Mucosa of stomach (tissue), 1 donor: ENCODE results near the gene USP40.

Experiments
- H3K27me3 ChIP-seq: one replicate; pipeline ENCODE4 v1.7.0; 2013; ENCODE audit warnings: mild to moderate bottlenecking, low read length; ENCODE audit not compliant: control insufficient read depth, insufficient read depth
- H3K36me3 ChIP-seq: one replicate; pipeline ENCODE4 v1.7.0; 2013; ENCODE audit warnings: low read length; ENCODE audit not compliant: control insufficient read depth, insufficient read depth
- H3K4me1 ChIP-seq: one replicate; pipeline ENCODE4 v1.7.0; 2013; ENCODE audit warnings: mild to moderate bottlenecking, low read length; ENCODE audit not compliant: control insufficient read depth, insufficient read depth
- H3K4me3 ChIP-seq: one replicate; pipeline ENCODE4 v1.7.0; 2013; ENCODE audit warnings: low read length
- H3K9ac ChIP-seq: one replicate; pipeline ENCODE4 v1.7.0; 2013; ENCODE audit warnings: mild to moderate bottlenecking, low read length, moderate library complexity
- H3K9me3 ChIP-seq: one replicate; pipeline ENCODE4 v1.7.0; 2013; ENCODE audit warnings: mild to moderate bottlenecking, low read length, moderate library complexity; ENCODE audit not compliant: control insufficient read depth
- donor health status: Pancreatic carcinoma.

Gene USP40

GRCh38 chr2:233456934-233457333, 109.6 kb downstream of the USP40 start:
- H3K9me3 ChIP-seq = no peaks in the 10 kb centered on the region

GRCh38 chr2:233456111-233456510, 110.5 kb downstream of the USP40 start:
- Histone ChIP-seq H3K27me3 (no peaks in the 10 kb centered on the region), H3K9ac (no peak overlapping the region), H3K36me3 (peaks cover 69% of the 10 kb centered on the region), H3K4me3 (no peak overlapping the region), H3K4me1 (peaks cover 26% of the 10 kb centered on the region), H3K9me3 (no peaks in the 10 kb centered on the region)

More at GRCh38 chr2:233456934-233457333, 109.6 kb downstream of the USP40 start:
- H3K4me1 ChIP-seq = peaks cover 34% of the 10 kb centered on the region
- H3K9ac ChIP-seq = no peak overlapping the region
- H3K27me3 ChIP-seq = no peaks in the 10 kb centered on the region
- no peak overlapping the region for H3K4me3 ChIP-seq
- peaks cover 76% of the 10 kb centered on the region for H3K36me3 ChIP-seq

DNA sequence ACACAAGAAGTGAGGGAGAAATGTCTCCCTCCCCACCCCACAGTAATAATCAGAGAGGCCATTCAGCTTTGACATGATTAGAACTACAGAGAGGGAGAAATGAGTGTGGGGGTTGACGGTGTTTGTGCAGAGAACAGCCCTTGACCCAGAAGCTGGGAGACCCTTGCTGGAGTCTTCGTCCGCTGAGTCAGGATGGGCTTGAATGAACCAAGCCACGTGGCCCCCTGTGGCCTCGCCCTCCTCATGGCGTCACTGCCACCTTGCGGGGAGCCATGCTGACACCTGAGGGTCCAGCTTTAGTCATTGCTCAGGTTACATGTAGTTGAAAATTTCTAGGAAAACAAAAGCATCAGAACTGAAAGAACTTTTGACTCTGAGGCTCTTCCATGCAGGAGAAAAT, 111.1 kb downstream of the USP40 start:
- Histone ChIP-seq H3K4me1 (peaks cover 23% of the 10 kb centered on the region), H3K9me3 (no peaks in the 10 kb centered on the region), H3K27me3 (no peaks in the 10 kb centered on the region), H3K9ac (no peak overlapping the region), H3K36me3 (peaks cover 75% of the 10 kb centered on the region), H3K4me3 (no peak overlapping the region)

DNA sequence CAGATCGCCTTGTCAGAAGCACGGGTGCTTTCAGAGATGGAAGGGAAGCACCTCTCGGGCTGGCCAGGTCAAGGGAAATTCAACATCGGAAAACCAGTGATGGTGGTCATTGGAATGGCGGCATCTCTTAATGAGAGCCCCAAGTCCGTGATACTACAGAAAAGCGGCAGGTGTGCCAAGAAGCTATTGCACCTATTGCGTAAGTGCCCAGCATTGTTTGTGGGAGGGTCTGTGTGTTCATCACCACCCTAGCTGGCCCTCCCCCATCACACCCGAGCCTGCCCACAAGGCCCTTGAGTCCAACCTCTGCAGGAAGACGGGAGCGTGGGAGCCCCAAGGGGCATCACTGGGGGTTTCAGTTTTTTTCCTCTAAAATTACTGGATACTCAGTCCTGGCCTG, 111.6 kb downstream of the USP40 start:
- peaks cover 76% of the 10 kb centered on the region for H3K36me3 ChIP-seq
- peaks cover 18% of the 10 kb centered on the region for H3K4me1 ChIP-seq

DNA sequence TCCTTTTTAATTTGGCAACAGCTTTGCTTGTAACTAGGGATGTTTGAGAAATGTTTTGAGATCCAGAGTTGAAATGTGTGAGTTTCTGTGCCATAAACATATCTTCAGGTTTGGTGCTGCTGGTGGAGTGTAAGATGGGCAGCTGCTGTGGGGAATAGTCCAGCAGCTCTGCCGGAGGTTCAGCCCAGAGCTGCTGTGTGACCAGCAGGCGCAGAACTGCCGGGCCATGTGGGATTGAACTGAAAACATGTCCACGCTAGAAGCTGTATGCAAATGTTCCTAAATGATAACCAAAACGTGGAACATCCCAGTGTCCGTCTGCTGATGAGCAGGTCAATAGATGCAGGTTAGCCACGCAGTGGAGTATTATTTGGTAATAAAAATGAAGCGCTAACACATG, 112.7 kb downstream of the USP40 start:
- H3K27me3 ChIP-seq = no peaks in the 10 kb centered on the region
- peaks cover 10% of the 10 kb centered on the region for H3K4me1 ChIP-seq
- peaks cover 73% of the 10 kb centered on the region for H3K36me3 ChIP-seq
- H3K9ac ChIP-seq = no peak overlapping the region
- no peak overlapping the region for H3K4me3 ChIP-seq
- H3K9me3 ChIP-seq = no peaks in the 10 kb centered on the region

More for the DNA sequence above, 111.6 kb downstream of the USP40 start:
- Histone ChIP-seq H3K9ac (no peak overlapping the region), H3K4me3 (no peak overlapping the region), H3K27me3 (no peaks in the 10 kb centered on the region), H3K9me3 (no peaks in the 10 kb centered on the region)

DNA sequence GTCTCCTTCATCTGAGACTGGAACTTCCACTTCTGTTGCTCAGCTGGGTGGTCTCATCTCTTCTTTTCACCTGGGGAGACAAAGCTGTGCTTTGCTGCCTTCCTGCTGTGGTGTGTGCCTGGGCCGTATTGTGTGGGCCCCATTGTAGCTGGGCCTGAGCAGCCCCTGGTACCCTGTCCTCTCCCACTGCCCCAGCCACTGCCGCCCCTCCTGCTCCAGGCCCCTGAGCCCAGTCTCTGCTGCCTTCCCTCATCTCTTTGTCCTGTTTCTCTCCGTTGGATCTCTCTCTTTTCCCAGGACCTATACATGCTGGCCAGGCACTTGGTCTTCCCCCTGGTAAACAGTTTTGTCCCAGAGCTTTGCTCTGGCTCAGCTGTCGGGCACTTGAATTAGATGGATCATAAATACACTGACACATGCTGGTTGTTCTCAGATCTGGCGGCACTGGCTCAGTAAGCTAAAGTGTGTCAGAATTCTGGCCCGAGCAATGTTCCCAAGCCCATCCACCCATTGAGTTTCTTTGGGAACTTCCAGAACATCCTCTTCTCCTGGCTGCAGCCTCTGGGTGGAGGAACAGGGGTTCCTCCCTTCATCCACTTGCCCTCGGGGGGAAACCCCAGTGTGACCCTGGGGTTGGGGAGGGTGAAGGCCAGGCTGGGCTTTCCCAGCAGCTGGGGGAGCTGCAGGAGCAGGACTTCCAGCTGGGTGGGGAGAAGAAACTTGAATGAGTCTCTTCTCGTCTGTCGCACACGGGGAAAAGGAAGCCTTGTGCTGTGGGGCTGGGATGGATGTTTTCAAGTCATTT, 113.3 kb downstream of the USP40 start:
- Histone ChIP-seq H3K9ac (no peak overlapping the region), H3K36me3 (peaks cover 69% of the 10 kb centered on the region), H3K4me3 (no peak overlapping the region), H3K9me3 (no peaks in the 10 kb centered on the region), H3K4me1 (peaks cover 8% of the 10 kb centered on the region), H3K27me3 (no peaks in the 10 kb centered on the region)

DNA sequence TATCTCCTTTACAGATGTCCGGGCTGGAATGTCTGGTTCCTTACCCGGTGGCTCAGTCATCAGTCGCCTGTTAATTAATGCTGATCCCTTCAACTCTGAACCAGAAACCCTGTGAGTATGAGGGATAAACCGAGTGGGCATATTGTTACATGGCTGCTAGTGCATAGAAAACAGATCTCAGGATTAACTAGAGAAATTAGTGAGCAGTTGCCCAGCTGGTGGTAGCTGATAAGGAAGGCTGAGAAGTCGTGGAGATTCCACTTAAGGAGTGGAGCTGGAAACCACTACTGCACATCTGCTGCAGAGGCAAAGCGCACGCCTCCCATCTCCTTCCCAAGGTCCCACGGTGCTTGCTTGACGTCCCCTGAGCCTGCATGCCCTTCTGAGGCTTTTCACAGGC, 114.6 kb downstream of the USP40 start:
- H3K27me3 ChIP-seq = no peaks in the 10 kb centered on the region
- no peak overlapping the region for H3K9ac ChIP-seq
- no peaks in the 10 kb centered on the region for H3K9me3 ChIP-seq
- H3K36me3 ChIP-seq = peaks cover 61% of the 10 kb centered on the region
- peaks cover 14% of the 10 kb centered on the region for H3K4me1 ChIP-seq
- H3K4me3 ChIP-seq = no peak overlapping the region

- H3K36me3 ChIP-seq = peaks cover 63% of the 10 kb centered on the region
- H3K4me1 ChIP-seq = peaks cover 14% of the 10 kb centered on the region
These were observed 115.6 kb downstream of the USP40 start for GRCh38 chr2:233450864-233451575.

GRCh38 chr2:233449921-233450863, 116.4 kb downstream of the USP40 start:
- H3K4me3 ChIP-seq = no peak overlapping the region
- H3K4me1 ChIP-seq = peaks cover 8% of the 10 kb centered on the region
- H3K9ac ChIP-seq = no peak overlapping the region
- H3K27me3 ChIP-seq = no peaks in the 10 kb centered on the region
- H3K9me3 ChIP-seq = no peaks in the 10 kb centered on the region
- H3K36me3 ChIP-seq = peaks cover 59% of the 10 kb centered on the region

More at GRCh38 chr2:233450864-233451575, 115.6 kb downstream of the USP40 start:
- Histone ChIP-seq H3K4me3 (no peak overlapping the region), H3K9ac (no peak overlapping the region), H3K9me3 (no peaks in the 10 kb centered on the region), H3K27me3 (no peaks in the 10 kb centered on the region)

DNA sequence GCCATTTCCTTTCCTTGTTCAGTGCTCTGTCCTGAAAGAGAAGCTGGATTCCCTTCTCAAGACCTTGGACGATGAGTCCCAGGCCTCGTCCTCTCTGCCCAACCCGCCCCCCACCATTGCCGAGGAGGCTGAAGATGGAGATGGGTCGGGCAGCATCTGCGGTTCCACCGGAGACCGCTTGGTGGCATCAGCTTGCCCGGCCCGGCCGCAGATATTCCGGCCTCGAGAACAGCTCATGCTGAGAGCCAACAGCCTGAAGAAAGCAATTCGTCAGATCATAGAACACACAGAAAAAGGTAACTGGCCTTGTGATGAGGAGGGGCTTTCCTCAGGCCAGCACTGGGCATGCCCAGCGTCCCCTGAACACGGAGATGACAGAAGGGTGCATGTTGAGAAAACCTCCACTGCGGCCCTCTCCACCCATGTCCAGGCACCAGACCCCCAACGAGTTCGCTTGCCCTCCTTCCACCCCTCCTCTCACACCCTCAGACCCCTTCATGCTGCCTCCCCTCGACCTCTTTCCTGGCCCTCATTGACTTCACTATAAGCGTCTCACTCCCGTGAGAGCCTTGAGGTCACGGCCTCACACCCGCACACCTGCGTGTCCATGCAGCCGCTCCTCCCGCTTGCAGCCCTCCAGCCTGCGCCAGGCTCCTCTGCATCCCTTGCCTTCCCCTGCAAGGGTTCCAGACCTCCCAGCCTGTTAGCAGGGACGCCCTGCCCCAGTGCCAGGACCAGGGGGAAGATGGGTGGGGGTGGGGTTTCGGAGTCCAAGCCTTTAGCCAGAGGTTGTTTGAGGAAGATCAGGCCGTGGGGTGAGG, 117.3 kb downstream of the USP40 start:
- peaks cover 14% of the 10 kb centered on the region for H3K4me1 ChIP-seq
- no peaks in the 10 kb centered on the region for H3K9me3 ChIP-seq
- peaks cover 59% of the 10 kb centered on the region for H3K36me3 ChIP-seq
- H3K27me3 ChIP-seq = no peaks in the 10 kb centered on the region
- H3K4me3 ChIP-seq = no peak overlapping the region
- H3K9ac ChIP-seq = no peak overlapping the region

- Histone ChIP-seq H3K9ac (no peak overlapping the region), H3K27me3 (no peaks in the 10 kb centered on the region), H3K4me1 (peaks cover 21% of the 10 kb centered on the region), H3K4me3 (no peak overlapping the region), H3K9me3 (no peaks in the 10 kb centered on the region), H3K36me3 (peaks cover 52% of the 10 kb centered on the region)
These were observed 118.0 kb downstream of the USP40 start for GRCh38 chr2:233448575-233448974.
